ENCODE results near the gene TPSD1. TPM values are rescaled to one million over a fixed set of nuclear protein-coding genes. Genes with fewer than 3 reads are reported as not detected.

The TPSD1 gene
- total RNA-seq, 1 donor from 2014 or later, result 9.4 TPM

GRCh38 chr16:1215574-1216295 is 40.1 kb upstream of the TPSD1 start:
- Histone ChIP-seq H3K9me3 (no peaks in the 10 kb centered on the region), H3K4me3 (no peak overlapping the region), H3K27me3 (no peaks in the 10 kb centered on the region), H3K27ac (no peak overlapping the region), H3K4me1 (no peaks in the 10 kb centered on the region), H3K36me3 (no peaks in the 10 kb centered on the region)
- intact Hi-C loops (cut with DNase I), result no loop called here
- no peak for DNase-seq
- ATAC-seq, result no peak
- TF ChIP-seq, protein P1, sequence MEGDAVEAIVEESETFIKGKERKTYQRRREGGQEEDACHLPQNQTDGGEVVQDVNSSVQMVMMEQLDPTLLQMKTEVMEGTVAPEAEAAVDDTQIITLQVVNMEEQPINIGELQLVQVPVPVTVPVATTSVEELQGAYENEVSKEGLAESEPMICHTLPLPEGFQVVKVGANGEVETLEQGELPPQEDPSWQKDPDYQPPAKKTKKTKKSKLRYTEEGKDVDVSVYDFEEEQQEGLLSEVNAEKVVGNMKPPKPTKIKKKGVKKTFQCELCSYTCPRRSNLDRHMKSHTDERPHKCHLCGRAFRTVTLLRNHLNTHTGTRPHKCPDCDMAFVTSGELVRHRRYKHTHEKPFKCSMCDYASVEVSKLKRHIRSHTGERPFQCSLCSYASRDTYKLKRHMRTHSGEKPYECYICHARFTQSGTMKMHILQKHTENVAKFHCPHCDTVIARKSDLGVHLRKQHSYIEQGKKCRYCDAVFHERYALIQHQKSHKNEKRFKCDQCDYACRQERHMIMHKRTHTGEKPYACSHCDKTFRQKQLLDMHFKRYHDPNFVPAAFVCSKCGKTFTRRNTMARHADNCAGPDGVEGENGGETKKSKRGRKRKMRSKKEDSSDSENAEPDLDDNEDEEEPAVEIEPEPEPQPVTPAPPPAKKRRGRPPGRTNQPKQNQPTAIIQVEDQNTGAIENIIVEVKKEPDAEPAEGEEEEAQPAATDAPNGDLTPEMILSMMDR (IDR thresholded peaks at IDR 0.05), result no peak

DNA sequence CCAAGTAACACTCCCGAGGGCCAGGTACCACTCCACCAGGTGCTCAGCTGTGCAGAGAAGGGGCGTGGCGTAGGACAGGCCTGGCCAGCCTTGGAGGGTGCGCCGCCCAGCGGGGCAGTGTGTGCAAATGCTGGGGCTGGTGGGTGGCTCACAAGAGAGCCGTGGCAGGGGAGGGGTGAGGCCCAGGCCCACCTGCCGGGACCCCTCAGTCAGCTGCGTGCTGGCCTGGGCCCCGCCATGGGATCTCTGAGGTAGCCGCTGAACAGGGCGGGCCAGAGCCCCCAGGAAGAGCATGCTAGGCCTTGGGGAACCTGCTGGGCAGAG is 39.6 kb upstream of the TPSD1 start:
- ATAC-seq (no peak), DNase-seq (no peak)
- Histone ChIP-seq H3K36me3 (no peaks in the 10 kb centered on the region), H3K4me3 (no peak overlapping the region), H3K9me3 (no peaks in the 10 kb centered on the region), H3K4me1 (no peaks in the 10 kb centered on the region), H3K27ac (no peak overlapping the region), H3K27me3 (no peaks in the 10 kb centered on the region)
- intact Hi-C loops (cut with DNase I), result no loop called here
- TF ChIP-seq, protein P1 (IDR thresholded peaks at IDR 0.05), result no peak

DNA sequence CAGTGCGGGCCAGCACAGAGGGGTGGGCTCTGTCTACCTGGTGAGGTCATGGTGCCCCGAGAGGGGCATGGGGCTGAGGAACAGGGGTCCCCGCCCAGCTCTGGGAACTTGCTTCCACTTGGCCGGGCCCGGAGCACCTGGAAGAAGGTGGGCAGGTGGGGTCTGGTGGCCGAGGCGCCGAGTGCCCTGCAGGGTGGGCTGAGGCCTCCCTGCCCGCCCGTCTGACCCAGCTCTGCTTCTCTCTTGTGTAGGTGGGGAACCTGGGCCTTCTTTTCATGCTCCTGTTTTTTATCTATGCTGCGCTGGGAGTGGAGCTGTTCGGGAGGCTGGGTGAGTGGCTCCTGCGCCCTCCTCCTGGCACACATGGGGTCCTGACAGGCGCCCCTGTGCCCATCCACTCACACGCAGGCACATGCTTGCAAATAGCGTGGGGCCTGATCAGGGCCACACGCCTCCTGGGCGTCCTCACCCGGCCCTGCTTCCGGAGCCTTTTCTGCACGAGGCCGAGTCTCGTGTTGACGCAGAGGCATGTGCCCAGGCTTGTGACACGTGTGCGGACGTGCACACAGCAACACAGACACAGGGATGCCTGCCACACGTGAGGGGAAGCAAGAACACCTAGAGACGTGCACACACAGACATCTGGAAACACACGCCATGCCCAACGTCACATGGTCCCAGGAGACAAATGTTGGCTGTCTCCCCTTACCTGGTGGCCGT is 39.0 kb upstream of the TPSD1 start:
- intact Hi-C loops (cut with DNase I), result no loop called here
- no peak overlapping the region for H3K4me3 ChIP-seq
- H3K4me1 ChIP-seq, result no peaks in the 10 kb centered on the region
- TF ChIP-seq, protein P1 (IDR thresholded peaks at IDR 0.05), result no peak
- no peak overlapping the region for H3K27ac ChIP-seq
- ATAC-seq, result no peak
- no peak for DNase-seq
- no peaks in the 10 kb centered on the region for H3K36me3 ChIP-seq
- no peaks in the 10 kb centered on the region for H3K9me3 ChIP-seq
- no peaks in the 10 kb centered on the region for H3K27me3 ChIP-seq

DNA sequence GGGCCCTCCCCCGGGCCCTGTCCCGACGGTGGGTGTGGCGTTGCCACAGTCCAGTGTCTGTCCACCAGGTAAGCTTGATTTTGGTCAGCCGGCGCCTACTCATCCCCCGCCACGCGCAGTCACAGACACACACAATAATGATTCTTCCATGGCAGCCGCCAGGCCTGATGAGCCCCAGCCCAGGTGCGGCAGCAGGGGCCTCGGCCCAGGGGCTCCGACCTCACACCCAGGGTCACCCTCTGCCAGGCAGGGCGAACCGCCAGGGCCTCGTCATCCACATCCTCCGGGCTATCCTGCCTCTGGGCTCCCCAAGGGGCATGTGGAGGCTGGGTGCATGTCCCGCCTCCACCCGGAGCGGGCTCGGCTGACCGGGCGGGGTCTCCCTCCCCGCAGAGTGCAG is 38.3 kb upstream of the TPSD1 start:
- DNase-seq (no peak), ATAC-seq (no peak)
- Histone ChIP-seq H3K4me3 (no peak overlapping the region), H3K4me1 (no peaks in the 10 kb centered on the region), H3K27me3 (no peaks in the 10 kb centered on the region), H3K36me3 (no peaks in the 10 kb centered on the region), H3K27ac (no peak overlapping the region), H3K9me3 (no peaks in the 10 kb centered on the region)
- TF ChIP-seq, protein P1 (IDR thresholded peaks at IDR 0.05), result no peak
- intact Hi-C loops (cut with DNase I), result no loop called here

GRCh38 chr16:1218061-1218929 is 37.6 kb upstream of the TPSD1 start:
- H3K36me3 ChIP-seq, result no peaks in the 10 kb centered on the region
- intact Hi-C loops (cut with DNase I), result no loop called here

More at GRCh38 chr16:1218061-1218929, 37.6 kb upstream of the TPSD1 start:
- no peaks in the 10 kb centered on the region for H3K27me3 ChIP-seq
- TF ChIP-seq, protein P1 (IDR thresholded peaks at IDR 0.05), result no peak
- DNase-seq (no peak), ATAC-seq (no peak)
- no peaks in the 10 kb centered on the region for H3K4me1 ChIP-seq
- H3K27ac ChIP-seq, result no peak overlapping the region
- H3K9me3 ChIP-seq, result no peaks in the 10 kb centered on the region
- no peak overlapping the region for H3K4me3 ChIP-seq

All from upper lobe of right lung (tissue), 1 donor.